GM21825 (cell line): ENCODE measurements around the gene SMAD5.

ENCODE experiments used
- ATAC-seq: cut with Tn5 transposase; IDR thresholded peaks from one replicate; pipeline ENCODE4 v1.9.1; 2021; ENCODE audit warnings: mild to moderate bottlenecking, moderate library complexity; ENCODE audit not compliant: unreplicated experiment

The SMAD5 gene

GRCh38 chr5:136213919-136214493 is 81.4 kb downstream of the SMAD5 start:
- no peak for ATAC-seq

DNA sequence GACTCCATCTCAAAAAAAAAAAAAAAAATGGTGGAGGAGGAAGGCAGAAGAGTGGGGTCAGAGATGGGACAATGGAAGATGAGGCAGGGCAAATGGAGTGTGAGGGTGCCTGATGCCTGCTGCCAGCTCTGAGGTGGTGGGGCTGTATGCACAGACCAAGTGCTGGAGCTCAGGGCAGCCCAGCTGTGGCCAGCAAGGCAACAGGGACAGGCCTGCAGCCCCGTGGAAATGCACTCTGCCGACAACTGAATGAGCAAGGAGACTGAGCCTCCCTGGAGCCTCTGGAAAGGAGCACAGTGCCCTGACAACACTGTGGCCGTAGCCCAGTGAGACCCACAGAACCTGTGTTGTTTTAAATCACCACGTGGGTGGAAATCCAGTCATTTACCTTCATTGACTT is 83.2 kb downstream of the SMAD5 start:
- no peak for ATAC-seq

- ATAC-seq = no peak
Observed at GRCh38 chr5:136216230-136216629, 83.6 kb downstream of the SMAD5 start.

- no peak for ATAC-seq
Observed at GRCh38 chr5:136221340-136221739, 88.7 kb downstream of the SMAD5 start.

DNA sequence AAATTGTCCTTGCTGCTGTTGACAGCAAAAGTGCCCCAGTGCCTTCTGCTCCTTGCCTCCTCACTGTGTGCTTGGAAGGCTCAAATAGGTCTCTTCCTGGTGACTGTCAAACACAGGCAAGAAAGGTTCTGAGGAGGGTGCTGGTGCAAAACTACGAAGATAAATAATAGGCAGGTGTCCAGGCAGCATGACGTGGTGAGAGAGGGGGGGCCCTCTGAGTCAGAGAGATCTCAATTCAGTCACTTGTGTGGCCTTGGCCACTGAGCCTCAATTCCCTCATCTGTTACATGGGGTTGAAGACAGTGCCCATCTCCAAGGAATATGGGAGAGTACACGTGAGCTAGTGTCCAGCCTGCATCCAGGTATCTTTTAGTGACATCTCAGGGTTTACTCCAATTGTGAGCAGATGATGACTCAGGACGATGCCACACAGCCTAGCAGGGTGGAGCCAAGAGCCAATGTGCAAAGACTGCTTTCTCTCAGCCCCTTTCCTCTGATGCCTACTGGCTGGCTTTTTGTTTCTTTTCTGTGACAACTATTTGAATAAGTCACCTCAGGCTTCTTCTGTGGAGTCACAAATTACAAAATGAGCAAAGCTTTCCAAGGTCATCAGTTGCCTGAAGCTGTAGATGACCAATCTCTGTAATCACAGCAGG is 90.1 kb downstream of the SMAD5 start:
- ATAC-seq = no peak

DNA sequence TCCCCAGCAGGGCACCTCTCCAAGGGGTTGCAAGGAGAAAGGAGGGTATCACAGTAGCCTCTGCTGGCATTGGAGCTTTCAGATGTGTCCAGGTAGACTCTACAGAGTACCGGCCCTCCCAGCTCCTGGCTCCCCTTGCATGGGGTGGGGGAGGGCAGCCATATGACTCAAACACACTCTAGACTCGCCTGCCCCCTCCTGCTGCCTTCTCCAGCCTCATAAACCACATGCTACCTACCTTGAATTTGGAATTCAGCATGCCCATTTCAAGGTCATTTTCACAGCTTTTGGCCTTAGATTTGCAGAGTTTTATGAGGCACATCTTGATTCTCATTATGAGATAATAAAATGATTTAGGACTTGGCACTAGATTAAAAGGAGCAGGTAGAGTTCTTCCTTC is 93.2 kb downstream of the SMAD5 start:
- ATAC-seq = no peak

DNA sequence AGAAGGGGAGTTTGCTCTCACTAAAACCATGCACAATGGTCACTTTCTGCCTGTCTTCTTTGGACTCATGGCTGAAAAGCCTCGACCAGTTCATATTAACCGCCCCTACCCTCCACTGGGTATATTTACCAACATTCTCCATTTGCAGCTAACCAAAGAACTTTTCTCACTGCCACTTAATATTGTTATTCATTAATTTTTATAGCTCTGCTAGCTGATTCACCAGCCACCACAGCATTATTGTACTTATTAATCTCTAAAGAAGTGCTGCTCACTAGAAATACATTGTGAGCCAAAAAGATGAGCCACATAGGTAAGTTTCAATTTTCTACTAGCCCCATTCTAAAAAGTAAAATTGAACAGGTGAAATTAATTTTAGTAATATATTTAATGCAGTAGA is 93.8 kb downstream of the SMAD5 start:
- no peak for ATAC-seq

DNA sequence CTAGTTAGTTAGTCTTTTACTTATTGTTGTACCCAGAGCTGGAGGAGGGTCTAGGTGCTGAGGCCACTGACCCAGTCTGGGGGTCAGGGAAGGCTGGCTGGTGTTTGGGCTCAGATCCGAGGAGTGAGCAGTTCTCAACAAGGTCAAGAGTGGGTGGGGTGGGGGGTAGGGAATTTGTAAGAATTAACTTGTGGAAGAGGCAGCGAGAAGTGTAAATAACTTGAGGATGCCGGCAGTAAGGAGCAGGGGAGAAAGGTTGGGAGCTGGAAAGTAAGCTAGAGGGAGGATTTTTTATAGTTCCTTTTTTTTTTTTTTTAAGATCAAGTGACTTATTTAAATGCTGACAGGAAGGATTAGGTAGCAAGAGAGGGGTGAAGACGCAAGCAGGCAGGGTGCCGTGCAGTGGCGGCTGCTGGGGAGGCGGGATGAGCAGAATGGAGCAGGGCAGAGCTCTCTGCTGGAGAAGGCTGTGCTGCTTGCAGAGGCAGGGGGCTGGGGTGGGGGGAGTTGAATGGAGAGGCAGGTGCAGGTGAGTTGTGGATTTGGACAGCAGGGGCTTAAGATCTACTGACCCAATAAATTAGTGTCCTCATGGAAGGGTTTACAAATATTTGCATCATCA is 95.6 kb downstream of the SMAD5 start:
- no peak for ATAC-seq

- ATAC-seq = no peak
Observed at GRCh38 chr5:136230176-136230575, 97.5 kb downstream of the SMAD5 start.

DNA sequence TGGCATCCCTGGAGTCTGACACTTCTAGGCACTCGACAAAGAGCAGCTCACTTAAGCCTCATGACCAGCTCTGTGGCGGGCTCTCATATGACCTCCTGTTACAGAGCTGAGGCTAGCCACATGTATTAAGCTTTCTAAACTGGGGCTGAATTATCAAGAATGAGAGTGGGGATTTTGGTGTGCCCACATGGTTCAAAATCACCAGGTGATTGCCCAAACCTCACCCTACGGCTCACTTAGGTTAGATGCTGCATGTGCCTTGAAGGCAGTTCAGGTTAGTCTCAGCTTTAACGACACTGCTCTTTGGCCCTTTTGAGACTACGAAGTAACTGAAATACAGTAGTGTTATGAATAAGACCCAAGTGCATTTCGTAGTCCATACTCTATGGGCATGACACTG is 99.7 kb downstream of the SMAD5 start:
- ATAC-seq = peak; percentile 54
